Spleen (tissue), 11 donors: ENCODE results near the gene EEF2. TPM values are rescaled to one million over a fixed set of nuclear protein-coding genes. Genes with fewer than 3 reads are reported as not detected.
A peak's percentile ranks its signal among the peaks of the same experiment; 100 is the strongest.

Source experiments
- DNase-seq: peaks from one replicate; pipeline ENCODE4 v3.0.0-alpha.2; 2020
- H3K27ac ChIP-seq, 8 donors: fragments of 200-600 bp; sonication (generic) in 7 of 8; 1 replicate in 4 of 8; 2 replicates in 4 of 8; pipeline versions ENCODE4 v1.5.0 to v1.8.0; 2016 to 2021; ENCODE audit warnings: inconsistent platforms in 4 of 8, mild to moderate bottlenecking in 4 of 8, moderate library complexity in 1 of 8
- H3K27me3 ChIP-seq, 7 donors: fragments of 200-600 bp; sonication (generic) in 6 of 7; replicated peaks in 1 of 7; 1 replicate in 4 of 7; 2 replicates in 3 of 7; pipeline versions ENCODE4 v1.5.0 to v1.8.0; 2016 to 2021; ENCODE audit warnings: inconsistent platforms in 3 of 7, mild to moderate bottlenecking in 1 of 7
- H3K36me3 ChIP-seq, 6 donors: fragments of 200-600 bp; sonication (generic) in 5 of 6; 1 replicate in 4 of 6; 2 replicates in 2 of 6; pipeline versions ENCODE4 v1.5.0 to v1.8.0; 2016 to 2021; ENCODE audit warnings: inconsistent platforms in 2 of 6
- H3K4me1 ChIP-seq, 6 donors: fragments of 200-600 bp; sonication (generic) in 5 of 6; 1 replicate in 3 of 6; 2 replicates in 3 of 6; pipeline versions ENCODE4 v1.5.0 to v1.8.0; 2016 to 2021; ENCODE audit warnings: inconsistent platforms in 3 of 6
- H3K4me3 ChIP-seq, 8 donors: fragments of 200-600 bp; sonication (generic) in 7 of 8; 1 replicate in 4 of 8; 2 replicates in 4 of 8; pipeline versions ENCODE4 v1.5.0 to v1.8.0; 2016 to 2021; ENCODE audit warnings: inconsistent platforms in 4 of 8, mild to moderate bottlenecking in 4 of 8, moderate library complexity in 2 of 8
- H3K9me3 ChIP-seq, 8 donors: fragments of 200-600 bp; sonication (generic) in 7 of 8; 1 replicate in 4 of 8; 2 replicates in 4 of 8; pipeline versions ENCODE4 v1.5.0 to v1.8.0; 2016 to 2021; ENCODE audit warnings: inconsistent platforms in 4 of 8
- POLR2A ChIP-seq, 3 donors: fragments of 450-650 bp; IDR thresholded peaks; one replicate each; pipeline ENCODE4 v1.5.1; 2017; ENCODE audit warnings: antibody characterized with exemption in 3 of 3, mild to moderate bottlenecking in 1 of 3
- POLR2AphosphoS5 ChIP-seq, 3 donors: sonication (generic); formaldehyde crosslinking; IDR thresholded peaks; one replicate each; pipeline ENCODE4 v1.5.1; 2017; ENCODE audit warnings: antibody characterized with exemption in 3 of 3
- WGBS, 5 donors: extraction: QIAGEN DNeasy Blood & Tissue Kit in 3 of 5; methylation state at CpG; one replicate each; pipeline versions ENCODE4 v1.1.5 to v1.1.7; 2013 to 2018; 5-methylcytosine and 5-hydroxymethylcytosine counted together
- intact Hi-C: fragments of 100-400 bp; cut with DNase I; formaldehyde crosslinking; loops from one replicate; pipeline ENCODE4 v1.15.0; 2023; ENCODE audit warnings: low total_unique reads
- polyA plus RNA-seq, 3 donors: library from polyadenylated mRNA; stranded (reverse); fragments of 200-250 nt; gene quantifications; one replicate each; pipeline ENCODE4 v1.2.1, GENCODE V29; 2013
- total RNA-seq, 7 donors: library from RNA; depleted of rRNA in 3 of 7; stranded (reverse); fragments of >200 nt in 3 of 7; fragmentation: NEBNext Ultra II Directional in 4 of 7; extraction: Animal tissue kit (Norgen Biotek cat#: 25700) in 4 of 7; gene quantifications; one replicate each; pipeline versions ENCODE4 v1.1.0 to v1.2.1, GENCODE V29; 2016 to 2021
- TF ChIP-seq, protein P1 (sequence below), 11 experiments: fragments of 200-600 bp in 7 of 11; fragments of 450-650 bp in 4 of 11; sonication (generic) in 4 of 11; IDR thresholded peaks in 8 of 11; conservative IDR thresholded peaks in 3 of 11; 1 replicate in 7 of 11; 2 replicates in 4 of 11; pipeline versions ENCODE4 v1.4.0 to v1.8.0; 2016 to 2021; ENCODE audit warnings: antibody characterized with exemption in 11 of 11, inconsistent platforms in 4 of 11, mild to moderate bottlenecking in 1 of 11
- donor health status: healthy with polysubstance abuse.
- donor health status: DM: no; HTN: no; CAD: no; lungs with moderate emphysema.
- donor health status: DM: no; HTN: no; CAD: no.
- donor health status: Bipolar disorder and iron deficiency.
- donor health status: healthy.
- donor health status: DM: no; HTN: no; CAD: no.
- donor health status: DM: yes; HTN: yes; CAD: no.

Gene EEF2
- total and polyA plus RNA-seq, 10 donors, result 565 to 1,961 (median 1,262) TPM

DNA sequence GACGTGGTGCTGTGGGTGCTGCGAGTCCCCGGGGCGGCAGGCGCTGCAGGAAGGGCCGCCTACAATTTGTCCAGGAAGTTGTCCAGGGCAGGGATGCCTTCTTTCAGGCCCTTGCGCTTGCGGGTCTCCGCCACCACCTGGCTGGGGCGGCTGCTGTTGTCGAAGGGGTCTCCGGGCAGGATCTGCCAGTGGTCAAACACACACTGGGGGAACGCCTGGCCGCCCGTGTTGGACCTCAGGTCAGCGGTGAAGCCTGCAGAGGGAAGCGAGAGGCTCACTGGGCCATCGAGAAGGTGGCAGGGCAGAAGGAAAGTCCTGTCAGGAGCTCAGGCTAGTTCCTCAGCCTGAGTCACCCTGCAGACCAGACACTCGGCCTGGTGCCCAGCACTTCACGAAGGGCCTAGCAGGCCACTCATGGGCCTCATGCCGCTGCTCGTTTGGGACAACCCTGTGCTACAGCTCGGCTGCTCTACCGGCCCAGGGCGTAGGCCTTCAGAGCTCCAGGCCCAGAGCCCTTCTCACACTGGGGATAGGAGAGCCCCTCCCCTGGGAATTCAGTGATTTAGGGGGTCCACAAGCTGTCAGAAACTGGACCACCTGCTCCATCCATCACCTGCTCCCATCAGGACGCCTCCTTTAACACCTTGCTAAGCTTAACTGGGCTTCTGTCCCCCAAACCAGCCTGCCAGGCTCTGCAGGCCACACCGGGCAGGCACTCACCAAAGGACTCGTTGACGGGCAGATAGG lies 8.6 kb downstream of the EEF2 start:
- no peak for TF ChIP-seq POLR2A (IDR thresholded peaks at IDR 0.05)
- TF ChIP-seq POLR2AphosphoS5 (IDR thresholded peaks at IDR 0.05), result peak in 2 of 3 donors; percentile 39 to 67
- intact Hi-C loops, result no loop called here
- Histone ChIP-seq H3K27ac (no peak overlapping the region), H3K36me3 (peaks cover 19 to 76% (median 68%) of the 10 kb centered on the region in 6 donors), H3K4me3 (no peak overlapping the region), H3K4me1 (peaks cover 0 to 58% (median 24%) of the 10 kb centered on the region in 6 donors), H3K9me3 (no peaks in the 10 kb centered on the region), H3K27me3 (no peaks in the 10 kb centered on the region)
- 80 to 92% (median 89%) methylated on average over 20 to 29 of the region's 29 CpGs for WGBS, 5 donors
- no peak for DNase-seq

DNA sequence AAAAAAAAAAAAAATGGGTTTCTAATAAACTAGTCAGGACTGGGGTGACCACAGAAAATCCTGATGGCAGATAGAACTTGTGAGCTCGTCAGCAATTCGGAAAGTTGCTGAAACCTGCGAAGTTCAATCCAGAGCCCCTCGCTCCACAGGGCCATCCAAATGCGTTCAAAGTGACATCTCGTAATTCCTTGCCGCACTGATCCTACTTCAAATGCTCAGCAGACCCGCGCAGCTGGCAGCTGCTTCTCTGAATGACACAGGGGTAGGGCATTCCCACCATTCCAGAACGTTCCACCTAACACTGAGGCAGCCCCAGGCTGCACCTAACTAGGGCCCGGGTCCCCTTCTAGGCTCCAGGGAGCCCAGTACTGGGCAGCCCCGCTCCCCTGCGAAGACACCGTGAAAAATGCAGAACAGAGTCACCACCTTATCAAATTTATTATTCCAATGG lies 9.6 kb downstream of the EEF2 start:
- H3K36me3 ChIP-seq, result peaks cover 13 to 66% (median 58%) of the 10 kb centered on the region in 6 donors

DNA sequence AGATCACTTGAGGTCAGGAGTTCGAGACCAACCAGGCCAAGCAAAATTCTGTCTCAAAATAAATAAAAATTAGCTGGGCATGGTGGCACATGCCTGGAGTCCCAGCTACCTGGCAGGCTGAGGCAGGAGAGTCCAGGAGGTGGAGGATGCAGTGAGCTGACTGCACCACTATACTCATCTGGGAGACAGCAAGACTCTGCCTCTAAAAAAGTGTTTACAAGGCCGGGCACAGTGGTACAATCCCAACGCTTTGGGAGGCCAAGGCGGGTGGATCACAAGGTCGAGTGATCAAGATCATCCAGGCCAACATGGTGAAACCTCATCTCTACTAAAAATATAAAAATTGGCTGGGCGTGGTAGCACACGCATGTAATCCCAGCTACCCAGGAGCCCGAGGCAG lies 10.1 kb downstream of the EEF2 start:
- peaks cover 5 to 55% (median 20%) of the 10 kb centered on the region in 6 donors for H3K4me1 ChIP-seq
- no peak for DNase-seq
- H3K36me3 ChIP-seq, result peaks cover 13 to 61% (median 52%) of the 10 kb centered on the region in 6 donors
- WGBS, 5 donors, result 76 to 90% (median 86%) methylated on average over 8 of the region's 8 CpGs
- no peaks in the 10 kb centered on the region for H3K27me3 ChIP-seq
- no peak for TF ChIP-seq POLR2A (IDR thresholded peaks at IDR 0.05)
- TF ChIP-seq POLR2AphosphoS5 (IDR thresholded peaks at IDR 0.05), result peak in 2 of 3 donors; percentile 5 to 38
- no peak overlapping the region for H3K4me3 ChIP-seq
- intact Hi-C loops, result no loop called here
- no peaks in the 10 kb centered on the region for H3K9me3 ChIP-seq
- H3K27ac ChIP-seq, result no peak overlapping the region

More for the DNA sequence above, 9.6 kb downstream of the EEF2 start:
- 84 to 91% (median 87%) methylated on average over 12 to 14 of the region's 14 CpGs for WGBS, 5 donors
- H3K9me3 ChIP-seq, result no peaks in the 10 kb centered on the region
- H3K27me3 ChIP-seq, result no peaks in the 10 kb centered on the region
- no peak overlapping the region for H3K27ac ChIP-seq
- intact Hi-C loops, result no loop called here
- peaks cover 3 to 55% (median 23%) of the 10 kb centered on the region in 6 donors for H3K4me1 ChIP-seq
- no peak for DNase-seq
- H3K4me3 ChIP-seq, result no peak overlapping the region
- TF ChIP-seq POLR2A (IDR thresholded peaks at IDR 0.05) (no peak), POLR2AphosphoS5 (IDR thresholded peaks at IDR 0.05) (peak; percentile 30 to 69 (median 31))
- TF ChIP-seq, protein P1, sequence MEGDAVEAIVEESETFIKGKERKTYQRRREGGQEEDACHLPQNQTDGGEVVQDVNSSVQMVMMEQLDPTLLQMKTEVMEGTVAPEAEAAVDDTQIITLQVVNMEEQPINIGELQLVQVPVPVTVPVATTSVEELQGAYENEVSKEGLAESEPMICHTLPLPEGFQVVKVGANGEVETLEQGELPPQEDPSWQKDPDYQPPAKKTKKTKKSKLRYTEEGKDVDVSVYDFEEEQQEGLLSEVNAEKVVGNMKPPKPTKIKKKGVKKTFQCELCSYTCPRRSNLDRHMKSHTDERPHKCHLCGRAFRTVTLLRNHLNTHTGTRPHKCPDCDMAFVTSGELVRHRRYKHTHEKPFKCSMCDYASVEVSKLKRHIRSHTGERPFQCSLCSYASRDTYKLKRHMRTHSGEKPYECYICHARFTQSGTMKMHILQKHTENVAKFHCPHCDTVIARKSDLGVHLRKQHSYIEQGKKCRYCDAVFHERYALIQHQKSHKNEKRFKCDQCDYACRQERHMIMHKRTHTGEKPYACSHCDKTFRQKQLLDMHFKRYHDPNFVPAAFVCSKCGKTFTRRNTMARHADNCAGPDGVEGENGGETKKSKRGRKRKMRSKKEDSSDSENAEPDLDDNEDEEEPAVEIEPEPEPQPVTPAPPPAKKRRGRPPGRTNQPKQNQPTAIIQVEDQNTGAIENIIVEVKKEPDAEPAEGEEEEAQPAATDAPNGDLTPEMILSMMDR (IDR thresholded peaks at IDR 0.05 in 8 of 11, conservative IDR thresholded peaks at IDR 0.05 in 3 of 11), result no peak

DNA sequence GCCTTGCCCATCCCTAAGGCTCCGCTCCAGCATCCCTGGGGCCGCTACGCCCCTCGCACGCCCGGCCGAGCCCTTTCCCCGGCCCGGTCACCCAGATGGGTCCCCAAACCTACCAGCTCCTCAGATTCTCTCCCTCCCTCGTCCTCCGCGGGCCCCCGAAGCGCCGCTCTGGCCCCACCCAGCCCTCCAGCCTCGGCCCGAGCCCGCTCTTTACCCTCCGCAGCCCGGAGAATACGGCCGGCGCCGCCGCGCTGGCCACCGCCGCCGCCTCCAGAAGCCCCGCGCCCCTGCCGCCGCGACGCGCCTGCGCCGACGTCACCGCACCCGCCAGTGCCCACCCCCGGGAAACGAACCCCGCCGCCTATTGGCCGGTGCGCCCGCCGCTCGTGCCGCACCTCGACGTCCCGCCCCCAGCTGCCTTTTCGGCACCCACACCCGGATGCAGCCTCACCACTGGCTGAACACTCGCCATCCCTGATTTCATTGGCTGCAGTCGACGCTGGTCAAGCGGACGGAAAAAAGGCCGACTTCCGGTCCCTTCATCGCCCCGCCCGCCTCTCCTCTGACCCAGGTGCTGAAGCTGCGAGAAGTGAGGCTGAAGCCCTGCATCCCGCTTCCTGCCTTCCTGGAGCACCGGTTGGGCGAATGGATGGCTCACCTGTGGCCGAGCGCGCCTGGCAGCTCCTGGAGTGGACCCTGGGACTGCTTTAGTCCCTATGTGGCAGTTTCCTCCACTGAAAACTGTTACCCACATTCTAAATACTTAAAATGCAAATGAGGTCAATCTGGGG lies 14.3 kb downstream of the EEF2 start, which contains the start of gene DAPK3:
DAPK3 (minus strand) TSS at position 292 of the 791 bp plus-strand sequence. CDS start 1,364 bp downstream, outside the sequence.
- TF ChIP-seq POLR2A (IDR thresholded peaks at IDR 0.05) (peak in 2 of 3 donors; percentile 58 to 70), POLR2AphosphoS5 (IDR thresholded peaks at IDR 0.05) (peak; percentile 87 to 91 (median 88))
- TF ChIP-seq, protein P1 (IDR thresholded peaks at IDR 0.05 in 8 of 11, conservative IDR thresholded peaks at IDR 0.05 in 3 of 11), result peak in 7 of 11 experiments; percentile 22 to 54 (median 33)

More for the DNA sequence above, 14.3 kb downstream of the EEF2 start, which contains the start of gene DAPK3:
- 0 to 1% (median 1%) methylated on average over 27 to 73 of the region's 73 CpGs for WGBS, 5 donors
- Histone ChIP-seq H3K4me3 (peak within 1 kb of the TSS; percentile 69 to 91 (median 78)), H3K9me3 (no peaks in the 10 kb centered on the region), H3K4me1 (peaks cover 23 to 63% (median 45%) of the 10 kb centered on the region in 6 donors), H3K36me3 (peaks cover 0 to 57% (median 34%) of the 10 kb centered on the region in 6 donors), H3K27ac (peak within 1 kb of the TSS; percentile 82 to 95 (median 91)), H3K27me3 (no peaks in the 10 kb centered on the region)
- DNase-seq, result peak; percentile 98
- intact Hi-C loops, result no loop called here
